ACC112 (cell line): ENCODE measurements around the gene SLC16A12.

Experiments used
- H2AFZ ChIP-seq: fragments of 200-600 bp; sonication (generic); one replicate; pipeline ENCODE4 v1.6.0; 2017; ENCODE audit warnings: antibody characterized with exemption, low read length; ENCODE audit not compliant: unreplicated experiment
- H3K27ac ChIP-seq: fragments of 200-600 bp; sonication (generic); 2 replicates; pipeline ENCODE4 v1.5.1; 2014; ENCODE audit warnings: low read depth, mild to moderate bottlenecking, antibody characterized with exemption, low read length, moderate library complexity
- H3K27me3 ChIP-seq: fragments of 200-600 bp; sonication (generic); 2 replicates; pipeline ENCODE4 v1.6.1; 2014; ENCODE audit warnings: mild to moderate bottlenecking, antibody characterized with exemption, low read length, moderate library complexity, mixed read lengths; ENCODE audit not compliant: insufficient read depth
- H3K36me3 ChIP-seq: fragments of 200-600 bp; sonication (generic); 2 replicates; pipeline ENCODE4 v1.6.1; 2016; ENCODE audit warnings: mild to moderate bottlenecking, antibody characterized with exemption, low read length, moderate library complexity, mixed read lengths; ENCODE audit not compliant: insufficient read depth
- H3K4me1 ChIP-seq: fragments of 200-600 bp; sonication (generic); one replicate; pipeline ENCODE4 v1.6.1; 2016; ENCODE audit warnings: low read length, mixed read lengths; ENCODE audit not compliant: insufficient read depth, unreplicated experiment, control insufficient read depth
- H3K4me3 ChIP-seq: fragments of 200-600 bp; sonication (generic); 2 replicates; pipeline ENCODE4 v1.5.1; 2014; ENCODE audit warnings: mild to moderate bottlenecking, low read depth, low read length
- H3K79me2 ChIP-seq: fragments of 200-600 bp; sonication (generic); one replicate; pipeline ENCODE4 v1.6.0; 2016; ENCODE audit warnings: low read length; ENCODE audit not compliant: control insufficient read depth, unreplicated experiment, insufficient read depth

The SLC16A12 gene

GRCh38 chr10:89390476-89391225 is 144.7 kb downstream of the SLC16A12 start:
- H3K4me3 ChIP-seq = no peak overlapping the region
- no peak overlapping the region for H2AFZ ChIP-seq
- H3K79me2 ChIP-seq = peaks cover 32% of the 10 kb centered on the region
- no peaks in the 10 kb centered on the region for H3K27me3 ChIP-seq
- H3K27ac ChIP-seq = no peak overlapping the region
- H3K4me1 ChIP-seq = peaks cover 10% of the 10 kb centered on the region
- H3K36me3 ChIP-seq = peaks cover 16% of the 10 kb centered on the region

- no peaks in the 10 kb centered on the region for H3K27me3 ChIP-seq
- no peak overlapping the region for H3K4me3 ChIP-seq
- no peak overlapping the region for H3K27ac ChIP-seq
- peaks cover 4% of the 10 kb centered on the region for H3K4me1 ChIP-seq
- peaks cover 5% of the 10 kb centered on the region for H3K36me3 ChIP-seq
- no peak overlapping the region for H2AFZ ChIP-seq
- peaks cover 19% of the 10 kb centered on the region for H3K79me2 ChIP-seq
Observed at GRCh38 chr10:89389254-89389653, 146.1 kb downstream of the SLC16A12 start.

DNA sequence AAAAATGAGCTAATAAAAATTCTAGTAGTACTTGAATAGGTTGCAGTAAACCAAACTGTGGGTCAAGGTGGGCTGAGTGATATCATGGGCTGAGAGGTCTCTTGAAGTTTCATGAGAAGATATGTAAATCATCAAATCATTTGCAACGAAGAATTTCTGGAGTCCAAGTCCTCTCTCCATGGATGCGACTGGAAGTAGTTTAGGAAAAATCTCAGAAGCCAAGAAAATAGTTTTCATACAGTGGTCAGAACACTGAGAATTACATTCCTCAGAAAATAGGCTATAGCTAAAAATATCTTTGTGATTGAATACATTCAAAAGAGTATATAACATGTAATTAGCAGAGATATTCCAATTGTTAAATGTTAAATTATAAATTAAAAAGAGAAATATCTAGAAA is 146.6 kb downstream of the SLC16A12 start:
- Histone ChIP-seq H3K4me1 (peaks cover 4% of the 10 kb centered on the region), H3K4me3 (no peak overlapping the region), H3K27ac (no peak overlapping the region), H3K79me2 (peaks cover 15% of the 10 kb centered on the region), H3K36me3 (peaks cover under 1% of the 10 kb centered on the region), H3K27me3 (no peaks in the 10 kb centered on the region), H2AFZ (no peak overlapping the region)

DNA sequence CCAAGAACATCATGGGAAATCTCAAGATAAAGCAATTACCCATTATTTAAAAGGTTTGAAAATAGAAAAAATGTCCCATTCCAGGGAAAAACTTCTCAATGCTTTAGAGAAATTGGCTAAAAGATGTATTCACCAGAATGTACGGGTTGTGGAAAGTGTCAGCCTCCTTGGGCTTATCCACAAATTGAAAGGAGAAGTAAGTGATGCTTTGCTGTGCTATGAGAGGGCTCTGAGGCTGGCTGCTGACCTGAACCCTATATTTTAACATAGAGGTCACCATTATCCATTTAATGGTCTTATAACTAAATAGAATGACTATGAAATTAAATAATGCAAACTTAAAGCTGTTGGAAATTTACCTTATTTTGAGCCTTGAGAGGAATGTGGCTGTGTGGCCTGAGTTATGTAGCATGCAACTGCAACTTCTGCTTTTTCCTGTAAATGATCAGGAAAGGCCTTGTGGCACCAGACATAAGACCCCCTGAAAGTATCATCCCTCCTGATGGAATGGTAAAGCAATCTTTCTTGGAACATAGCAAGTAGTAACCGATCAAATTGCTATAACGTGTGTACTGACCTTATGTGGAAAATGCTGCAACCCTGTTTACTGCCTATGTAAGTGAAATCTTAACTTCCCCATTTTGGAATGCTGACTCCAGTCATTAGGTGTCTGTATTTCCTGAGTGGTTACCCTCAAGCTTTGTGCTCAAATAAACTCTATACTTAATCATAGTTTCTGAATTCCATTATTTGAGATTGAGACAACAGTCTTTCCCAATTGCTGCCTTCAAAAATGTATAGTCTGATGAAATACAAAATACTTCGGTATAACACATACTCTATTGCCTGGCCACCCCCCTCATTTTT is 150.7 kb downstream of the SLC16A12 start:
- no peaks in the 10 kb centered on the region for H3K36me3 ChIP-seq
- no peaks in the 10 kb centered on the region for H3K27me3 ChIP-seq
- no peak overlapping the region for H3K27ac ChIP-seq
- H2AFZ ChIP-seq = no peak overlapping the region
- no peaks in the 10 kb centered on the region for H3K79me2 ChIP-seq
- H3K4me1 ChIP-seq = no peaks in the 10 kb centered on the region
- no peak overlapping the region for H3K4me3 ChIP-seq

GRCh38 chr10:89382757-89383156 is 152.6 kb downstream of the SLC16A12 start:
- Histone ChIP-seq H2AFZ (no peak overlapping the region), H3K36me3 (no peaks in the 10 kb centered on the region), H3K27me3 (no peaks in the 10 kb centered on the region), H3K4me1 (no peaks in the 10 kb centered on the region), H3K4me3 (no peak overlapping the region), H3K79me2 (no peaks in the 10 kb centered on the region), H3K27ac (no peak overlapping the region)
